CD8-positive, alpha-beta memory T cell (primary cell): ENCODE data around the gene HOXD3. TPM values are rescaled to one million over a fixed set of nuclear protein-coding genes. Genes with fewer than 3 reads are reported as not detected.

Experiments
- CTCF ChIA-PET: fragments of 350-600 bp; sonication (Branson Sonifier 250); formaldehyde crosslinking; loops from one replicate; lab custom pipeline; 2021; ENCODE audit warnings: antibody characterized with exemption; lab: Charles Lee
- POLR2A ChIA-PET: fragments of 350-600 bp; sonication (Branson Sonifier 250); formaldehyde crosslinking; loops from one replicate; lab custom pipeline; 2021; ENCODE audit warnings: antibody characterized with exemption; lab: Charles Lee
- DNase-seq, 5 donors: peaks; one replicate each; pipeline versions ENCODE4 v3.0.0 to v3.0.0-alpha.2; 2020 to 2022; ENCODE audit warnings: mixed read lengths in 1 of 5
- H3K27ac ChIP-seq: one replicate; pipeline ENCODE4 v1.7.0; 2013; ENCODE audit warnings: low read depth, mild to moderate bottlenecking, low read length, moderate library complexity
- H3K27me3 ChIP-seq: 2 replicates; pipeline ENCODE4 v1.7.0; 2013; ENCODE audit warnings: low read length, mild to moderate bottlenecking; ENCODE audit not compliant: insufficient read depth, poor library complexity, severe bottlenecking
- H3K36me3 ChIP-seq: 2 replicates; pipeline ENCODE4 v1.7.0; 2013; ENCODE audit warnings: mild to moderate bottlenecking, low read length, moderate library complexity; ENCODE audit not compliant: insufficient read depth
- H3K4me1 ChIP-seq: 2 replicates; pipeline ENCODE4 v1.7.0; 2013; ENCODE audit warnings: mild to moderate bottlenecking, low read length, moderate library complexity; ENCODE audit not compliant: insufficient read depth
- H3K4me3 ChIP-seq: 2 replicates; pipeline ENCODE4 v1.7.0; 2013; ENCODE audit warnings: mild to moderate bottlenecking, low read length
- H3K9me3 ChIP-seq: 2 replicates; pipeline ENCODE4 v1.7.0; 2013; ENCODE audit warnings: mild to moderate bottlenecking, low read length
- H3K27ac Mint-ChIP-seq, 8 donors: one replicate each; pipeline ENCODE4 v1.8.0; 2020 to 2021; ENCODE audit warnings: mixed read lengths in 8 of 8, mild to moderate bottlenecking in 6 of 8, inconsistent platforms in 3 of 8, moderate library complexity in 3 of 8
- H3K27me3 Mint-ChIP-seq, 2 donors: one replicate each; pipeline ENCODE4 v1.8.0; 2020 to 2021; ENCODE audit warnings: mixed read lengths in 2 of 2, mild to moderate bottlenecking in 1 of 2, moderate library complexity in 1 of 2
- H3K36me3 Mint-ChIP-seq, 3 donors: one replicate each; pipeline ENCODE4 v1.8.0; 2020 to 2021; ENCODE audit warnings: mixed read lengths in 3 of 3, inconsistent platforms in 1 of 3, mild to moderate bottlenecking in 1 of 3
- H3K4me1 Mint-ChIP-seq, 3 donors: one replicate each; pipeline ENCODE4 v1.8.0; 2020 to 2021; ENCODE audit warnings: mixed read lengths in 3 of 3, inconsistent platforms in 1 of 3, mild to moderate bottlenecking in 1 of 3
- H3K4me3 Mint-ChIP-seq, 7 donors: one replicate each; pipeline ENCODE4 v1.8.0; 2020 to 2021; ENCODE audit warnings: mixed read lengths in 7 of 7, mild to moderate bottlenecking in 6 of 7, moderate library complexity in 4 of 7, inconsistent platforms in 2 of 7
- H3K9me3 Mint-ChIP-seq, 5 donors: one replicate each; pipeline ENCODE4 v1.8.0; 2020 to 2022; ENCODE audit warnings: mixed read lengths in 5 of 5, mild to moderate bottlenecking in 3 of 5, moderate library complexity in 2 of 5, inconsistent platforms in 1 of 5
- polyA plus RNA-seq: library from polyadenylated mRNA; unstranded; fragments of 300-500 nt; fragmentation: Illumina TruSeq; gene quantifications from one replicate; pipeline ENCODE4 v1.2.3, GENCODE V29; 2021
- total RNA-seq, 2 experiments: library from RNA; stranded (reverse); gene quantifications; one replicate each; pipeline ENCODE4 v1.2.3, GENCODE V29; 2021

HOXD3 gene
- total and polyA plus RNA-seq, 3 experiments from 2014 or later, result not detected

DNA sequence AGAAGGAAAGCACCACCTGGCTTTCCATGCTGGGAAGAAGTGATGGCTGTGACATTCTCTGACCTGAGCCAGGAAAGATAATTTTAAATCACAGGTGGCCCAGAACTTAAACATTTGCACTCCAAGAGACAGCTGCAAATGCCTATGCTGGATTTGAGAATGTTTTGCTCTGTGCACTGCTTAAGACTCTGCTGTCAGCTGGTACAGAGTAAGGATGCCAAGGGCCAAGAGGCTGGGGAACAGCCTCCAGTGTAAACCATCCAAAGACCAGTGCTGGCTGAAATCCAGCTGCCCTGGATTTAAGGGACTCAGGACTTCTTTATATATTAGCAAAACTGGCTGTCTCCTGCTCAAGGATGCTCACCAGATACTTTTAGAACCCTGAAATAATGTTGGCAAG, 23.7 kb upstream of the HOXD3 start:
- Histone ChIP-seq H3K4me3 (no peak overlapping the region), H3K4me1 (peaks cover 31% of the 10 kb centered on the region), H3K27ac (no peak overlapping the region), H3K27me3 (peaks cover 89% of the 10 kb centered on the region), H3K36me3 (no peaks in the 10 kb centered on the region), H3K9me3 (peaks cover 4% of the 10 kb centered on the region)
- Mint-ChIP-seq H3K27me3 (peaks cover 78 to 85% of the 10 kb centered on the region in 2 donors), H3K27ac (peak overlapping the region in 1 of 8 donors; percentile 10), H3K36me3 (no peaks in the 10 kb centered on the region), H3K4me1 (peaks cover 30 to 51% (median 49%) of the 10 kb centered on the region in 3 donors), H3K4me3 (peak overlapping the region in 1 of 7 donors; percentile 37), H3K9me3 (peaks cover 8 to 42% (median 26%) of the 10 kb centered on the region in 5 donors)
- POLR2A ChIA-PET, result no interaction called here
- CTCF ChIA-PET, result interaction anchor here (2.0 kb wide), 1 partner anchor 1015 kb away, joined by 9 read pairs; no protein-coding TSS in a partner anchor
- DNase-seq, result no peak

DNA sequence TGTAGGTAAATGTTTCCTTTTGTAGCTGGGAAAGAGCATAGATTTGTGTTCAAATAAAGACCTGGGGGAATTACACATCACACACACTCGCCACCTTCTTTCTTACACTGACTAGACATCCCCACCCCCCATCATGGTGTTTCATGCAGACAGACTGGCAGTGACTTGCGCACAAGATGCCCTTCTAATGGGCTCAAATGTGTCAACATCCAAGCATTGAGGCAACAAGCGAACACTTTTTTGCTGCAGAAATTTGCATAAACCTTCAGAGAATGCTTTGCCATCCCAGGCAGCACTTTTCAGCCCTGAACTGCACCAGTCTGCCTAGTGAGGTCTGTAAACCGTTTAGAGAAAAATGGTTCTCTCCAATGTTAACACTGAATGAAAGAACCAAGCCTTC, 23.1 kb upstream of the HOXD3 start:
- no peak for DNase-seq
- H3K9me3 Mint-ChIP-seq, result peaks cover 13 to 44% (median 30%) of the 10 kb centered on the region in 5 donors
- CTCF ChIA-PET, result no interaction called here

DNA sequence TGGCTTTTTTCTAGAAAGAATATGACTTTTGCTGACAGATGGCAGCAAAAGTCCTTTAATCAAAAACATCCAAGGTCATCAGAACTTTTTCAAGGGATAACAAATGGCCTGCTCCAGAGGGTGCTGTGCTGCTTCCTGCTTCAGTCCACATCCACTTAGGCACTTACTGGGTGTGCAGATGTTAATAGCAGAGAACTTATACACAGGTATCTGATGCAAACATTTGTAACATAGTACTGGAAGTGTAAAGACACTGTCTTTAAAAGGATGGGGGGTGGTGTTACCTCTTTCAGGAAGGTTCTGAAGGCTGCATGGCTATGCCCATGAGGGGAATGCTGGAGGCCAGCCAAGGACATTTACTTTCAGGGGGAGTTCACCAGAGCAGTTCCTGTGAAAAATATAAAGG, 22.1 kb upstream of the HOXD3 start:
- Histone ChIP-seq H3K36me3 (no peaks in the 10 kb centered on the region), H3K27ac (no peak overlapping the region), H3K4me1 (peaks cover 28% of the 10 kb centered on the region), H3K27me3 (peaks cover 92% of the 10 kb centered on the region), H3K9me3 (peaks cover 4% of the 10 kb centered on the region), H3K4me3 (no peak overlapping the region)
- POLR2A ChIA-PET, result no interaction called here
- peak overlapping the region in 4 of 7 donors; percentile 22 to 84 (median 50) for H3K4me3 Mint-ChIP-seq
- CTCF ChIA-PET, result no interaction called here
- H3K9me3 Mint-ChIP-seq, result peaks cover 17 to 43% (median 34%) of the 10 kb centered on the region in 5 donors
- peak overlapping the region in 2 of 8 donors; percentile 37 to 50 for H3K27ac Mint-ChIP-seq
- peaks cover 82 to 92% of the 10 kb centered on the region in 2 donors for H3K27me3 Mint-ChIP-seq
- no peak for DNase-seq
- H3K36me3 Mint-ChIP-seq, result no peaks in the 10 kb centered on the region
- peaks cover 31 to 53% (median 49%) of the 10 kb centered on the region in 3 donors for H3K4me1 Mint-ChIP-seq

More for the DNA sequence above, 23.1 kb upstream of the HOXD3 start:
- Histone ChIP-seq H3K27me3 (peaks cover 89% of the 10 kb centered on the region), H3K9me3 (peaks cover 4% of the 10 kb centered on the region), H3K4me3 (no peak overlapping the region), H3K36me3 (no peaks in the 10 kb centered on the region), H3K27ac (no peak overlapping the region), H3K4me1 (peaks cover 29% of the 10 kb centered on the region)
- H3K27me3 Mint-ChIP-seq, result peaks cover 78 to 85% of the 10 kb centered on the region in 2 donors
- peak overlapping the region in 1 of 8 donors; percentile 10 for H3K27ac Mint-ChIP-seq
- POLR2A ChIA-PET, result no interaction called here
- H3K36me3 Mint-ChIP-seq, result no peaks in the 10 kb centered on the region
- no peak overlapping the region for H3K4me3 Mint-ChIP-seq
- H3K4me1 Mint-ChIP-seq, result peaks cover 28 to 50% (median 44%) of the 10 kb centered on the region in 3 donors

DNA sequence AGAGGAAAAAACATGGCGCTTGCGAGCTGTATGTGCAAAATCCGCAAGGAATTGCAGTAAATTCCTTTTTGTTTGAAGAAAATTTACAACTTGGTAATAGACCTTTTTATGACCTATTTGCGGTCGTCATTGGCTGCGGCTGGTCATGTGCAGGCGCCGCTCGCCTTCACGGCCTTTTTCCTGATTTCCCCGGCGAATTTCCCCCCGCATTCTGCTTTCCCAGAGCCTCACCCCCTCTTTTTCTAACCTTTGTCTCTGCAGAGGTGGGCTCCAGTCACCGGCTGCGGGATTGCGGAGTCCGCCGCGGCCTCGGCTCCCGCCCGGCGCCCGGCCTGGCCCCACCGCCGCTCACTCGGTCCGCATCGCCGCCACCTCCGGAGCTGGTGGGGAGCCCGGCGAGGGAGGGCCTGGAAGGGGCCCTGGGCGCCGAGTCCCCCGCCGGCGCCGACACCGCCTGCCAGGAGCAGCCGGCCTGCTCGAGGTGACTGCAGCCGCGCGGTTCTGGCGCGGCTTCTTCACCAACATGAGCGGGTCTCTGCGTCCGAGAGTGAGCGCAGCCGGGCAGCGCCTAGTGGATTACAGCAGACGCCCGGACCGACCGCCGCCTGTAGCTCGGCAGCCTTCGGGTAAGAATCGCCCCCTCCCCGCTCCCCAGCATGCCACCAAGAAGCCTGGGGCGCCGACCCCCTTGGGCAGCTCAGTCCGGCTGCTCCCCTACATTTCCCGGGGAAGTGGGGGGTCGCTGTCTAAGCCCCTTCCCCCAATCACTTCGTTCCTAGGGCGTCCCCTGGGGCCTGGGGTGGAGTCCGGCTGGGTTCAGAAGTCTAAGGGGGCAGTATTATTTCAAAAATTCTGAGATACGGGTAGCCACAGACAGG, 20.5 kb upstream of the HOXD3 start:
- ChIA-PET POLR2A (interaction anchor here (0.7 kb wide), 1 partner anchor 57 kb away, joined by 4 read pairs; no protein-coding TSS in a partner anchor), CTCF (no interaction called here)
- no peaks in the 10 kb centered on the region for H3K36me3 ChIP-seq
- peaks cover 85 to 93% of the 10 kb centered on the region in 2 donors for H3K27me3 Mint-ChIP-seq
- peaks cover 30 to 50% (median 47%) of the 10 kb centered on the region in 3 donors for H3K4me1 Mint-ChIP-seq
- H3K4me3 Mint-ChIP-seq, result peak overlapping the region; percentile 41 to 74 (median 57)
- H3K4me1 ChIP-seq, result peaks cover 35% of the 10 kb centered on the region
- H3K36me3 Mint-ChIP-seq, result no peaks in the 10 kb centered on the region
- H3K27ac Mint-ChIP-seq, result no peak overlapping the region
- H3K27ac ChIP-seq, result no peak overlapping the region
- peaks cover 4% of the 10 kb centered on the region for H3K9me3 ChIP-seq
- peaks cover 92% of the 10 kb centered on the region for H3K27me3 ChIP-seq
- no peak overlapping the region for H3K4me3 ChIP-seq
- no peak for DNase-seq
- H3K9me3 Mint-ChIP-seq, result peaks cover 12 to 39% (median 28%) of the 10 kb centered on the region in 5 donors

DNA sequence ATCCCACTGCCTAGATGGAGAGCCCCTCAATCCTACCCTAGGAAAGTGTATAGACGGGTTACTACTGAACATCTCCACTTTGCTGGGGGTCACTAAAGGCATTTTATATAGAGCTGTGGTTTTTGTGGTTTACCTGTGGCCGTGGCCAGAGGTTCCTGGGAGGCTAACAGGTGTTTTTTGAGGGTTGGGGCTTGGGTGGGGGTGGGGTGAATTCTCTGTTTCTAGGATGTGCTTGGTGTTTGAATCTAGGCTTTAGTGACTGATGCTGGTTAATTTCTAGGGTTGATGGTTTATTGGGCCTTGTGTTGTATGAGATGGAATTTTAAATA, 19.9 kb upstream of the HOXD3 start:
- peaks cover 4% of the 10 kb centered on the region for H3K9me3 ChIP-seq
- Mint-ChIP-seq H3K27me3 (peaks cover 86 to 93% of the 10 kb centered on the region in 2 donors), H3K4me1 (peaks cover 25 to 45% (median 43%) of the 10 kb centered on the region in 3 donors), H3K36me3 (no peaks in the 10 kb centered on the region), H3K27ac (no peak overlapping the region), H3K4me3 (peak overlapping the region in 4 of 7 donors; percentile 1 to 68 (median 16)), H3K9me3 (peaks cover 12 to 36% (median 27%) of the 10 kb centered on the region in 5 donors)
- H3K4me1 ChIP-seq, result peaks cover 32% of the 10 kb centered on the region
- H3K4me3 ChIP-seq, result no peak overlapping the region
- no peak for DNase-seq
- H3K27me3 ChIP-seq, result peaks cover 92% of the 10 kb centered on the region
- H3K36me3 ChIP-seq, result no peaks in the 10 kb centered on the region
- H3K27ac ChIP-seq, result no peak overlapping the region
- ChIA-PET POLR2A (interaction anchor here (0.7 kb wide), 1 partner anchor 58 kb away, joined by 4 read pairs; no protein-coding TSS in a partner anchor), CTCF (no interaction called here)

DNA sequence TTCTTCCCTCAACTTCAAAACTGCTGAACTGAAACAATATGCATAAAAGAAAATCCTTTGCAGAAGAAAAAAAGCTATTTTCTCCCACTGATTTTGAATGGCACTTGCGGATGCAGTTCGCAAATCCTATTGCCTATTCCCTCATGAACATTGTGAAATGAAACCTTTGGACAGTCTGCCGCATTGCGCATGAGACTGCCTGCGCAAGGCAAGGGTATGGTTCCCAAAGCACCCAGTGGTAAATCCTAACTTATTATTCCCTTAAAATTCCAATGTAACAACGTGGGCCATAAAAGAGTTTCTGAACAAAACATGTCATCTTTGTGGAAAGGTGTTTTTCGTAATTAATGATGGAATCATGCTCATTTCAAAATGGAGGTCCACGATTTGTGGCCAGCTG, 19.2 kb upstream of the HOXD3 start:
- CTCF ChIA-PET, result no interaction called here
- Mint-ChIP-seq H3K4me1 (peaks cover 20 to 38% (median 38%) of the 10 kb centered on the region in 3 donors), H3K27ac (no peak overlapping the region), H3K27me3 (peaks cover 85 to 93% of the 10 kb centered on the region in 2 donors), H3K36me3 (no peaks in the 10 kb centered on the region), H3K9me3 (peaks cover 12 to 32% (median 24%) of the 10 kb centered on the region in 5 donors), H3K4me3 (peak overlapping the region in 1 of 7 donors; percentile 64)
- H3K4me3 ChIP-seq, result no peak overlapping the region
- H3K4me1 ChIP-seq, result peaks cover 29% of the 10 kb centered on the region
- no peaks in the 10 kb centered on the region for H3K36me3 ChIP-seq
- POLR2A ChIA-PET, result interaction anchor here (0.7 kb wide), 1 partner anchor 285 kb away, joined by 3 read pairs; no protein-coding TSS in a partner anchor
- no peak for DNase-seq
- peaks cover 4% of the 10 kb centered on the region for H3K9me3 ChIP-seq
- peaks cover 91% of the 10 kb centered on the region for H3K27me3 ChIP-seq
- no peak overlapping the region for H3K27ac ChIP-seq

DNA sequence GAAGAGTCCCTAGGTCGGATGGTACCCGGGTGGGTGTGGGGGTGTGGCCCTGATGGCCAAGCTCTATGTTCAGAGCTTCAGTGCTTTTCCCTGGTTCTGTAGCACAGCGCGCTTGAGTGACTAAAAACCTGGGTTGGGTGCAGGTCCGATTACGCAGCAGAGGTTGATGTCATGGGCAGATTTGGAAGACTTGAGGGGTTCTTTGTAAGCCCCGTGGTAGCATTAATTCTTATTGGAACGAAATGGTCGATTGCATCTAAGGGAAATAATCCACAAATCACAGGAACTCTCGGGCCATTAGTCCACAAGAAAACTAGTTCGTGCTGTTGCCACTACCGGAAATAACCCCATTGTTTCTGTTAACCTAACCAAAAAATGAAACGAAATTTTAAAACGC, 18.6 kb upstream of the HOXD3 start:
- Mint-ChIP-seq H3K27me3 (peaks cover 81 to 93% of the 10 kb centered on the region in 2 donors), H3K4me3 (peak overlapping the region in 3 of 7 donors; percentile 14 to 64 (median 23)), H3K36me3 (no peaks in the 10 kb centered on the region), H3K4me1 (peaks cover 19 to 38% (median 38%) of the 10 kb centered on the region in 3 donors), H3K9me3 (peaks cover 12 to 32% (median 23%) of the 10 kb centered on the region in 5 donors), H3K27ac (peak overlapping the region in 3 of 8 donors; percentile 18 to 68 (median 67))
- DNase-seq, result no peak
- H3K4me3 ChIP-seq, result no peak overlapping the region
- ChIA-PET POLR2A (no interaction called here), CTCF (interaction anchor here (2.5 to 3.6 kb wide), 2 partner anchors 11 to 316 kb away, joined by 9 to 19 read pairs; no protein-coding TSS in a partner anchor)
- H3K36me3 ChIP-seq, result no peaks in the 10 kb centered on the region
- peaks cover 4% of the 10 kb centered on the region for H3K9me3 ChIP-seq
- peaks cover 91% of the 10 kb centered on the region for H3K27me3 ChIP-seq
- no peak overlapping the region for H3K27ac ChIP-seq
- peaks cover 29% of the 10 kb centered on the region for H3K4me1 ChIP-seq
